ENCODE results near the gene PRKCH. TPM values are rescaled to one million over a fixed set of nuclear protein-coding genes. Genes with fewer than 3 reads are reported as not detected.

PRKCH gene
- total RNA-seq, 3 donors from 2014 or later: 27.0 to 41.3 (median 34.0) TPM

- H3K27ac ChIP-seq: no peak overlapping the region
These were observed 145.0 kb downstream of the PRKCH start for GRCh38 chr14:61466249-61466904.

GRCh38 chr14:61466905-61467280, 145.5 kb downstream of the PRKCH start:
- Histone ChIP-seq H3K27ac (no peak overlapping the region), H3K4me1 (peaks cover 0 to 3% of the 10 kb centered on the region in 2 donors), H3K4me3 (no peak overlapping the region), H3K36me3 (no peaks in the 10 kb centered on the region), H3K27me3 (no peaks in the 10 kb centered on the region), H3K9me3 (no peaks in the 10 kb centered on the region)
- intact Hi-C loops (cut with DNase I; ENCODE audit: low total_unique reads): loop anchor here (10.0 kb wide), 2 partner anchors 268 to 368 kb away; no protein-coding TSS in a partner anchor
- TF ChIP-seq POLR2A (IDR thresholded peaks at IDR 0.05) (no peak), CTCF (IDR thresholded peaks at IDR 0.05) (no peak), POLR2AphosphoS5 (IDR thresholded peaks at IDR 0.05) (no peak)
- DNase-seq (ENCODE audit: low spot score in 2 of 2): no peak

More at GRCh38 chr14:61466249-61466904, 145.0 kb downstream of the PRKCH start:
- no peaks in the 10 kb centered on the region for H3K27me3 ChIP-seq
- no peak overlapping the region for H3K4me3 ChIP-seq
- H3K4me1 ChIP-seq: no peaks in the 10 kb centered on the region
- H3K36me3 ChIP-seq: no peaks in the 10 kb centered on the region
- TF ChIP-seq CTCF (IDR thresholded peaks at IDR 0.05) (no peak), POLR2AphosphoS5 (IDR thresholded peaks at IDR 0.05) (peak in 2 of 3 donors; percentile 28 to 78)
- intact Hi-C loops (cut with DNase I; ENCODE audit: low total_unique reads): loop anchor here (10.0 kb wide), 2 partner anchors 268 to 368 kb away; no protein-coding TSS in a partner anchor
- no peak for DNase-seq (ENCODE audit: low spot score in 2 of 2)
- H3K9me3 ChIP-seq: no peaks in the 10 kb centered on the region

- intact Hi-C loops (cut with DNase I; ENCODE audit: low total_unique reads): loop anchor here (10.0 kb wide), 2 partner anchors 268 to 368 kb away; no protein-coding TSS in a partner anchor
- no peaks in the 10 kb centered on the region for H3K27me3 ChIP-seq
- TF ChIP-seq POLR2A (IDR thresholded peaks at IDR 0.05) (no peak), CTCF (IDR thresholded peaks at IDR 0.05) (no peak), POLR2AphosphoS5 (IDR thresholded peaks at IDR 0.05) (no peak)
- no peaks in the 10 kb centered on the region for H3K9me3 ChIP-seq
- no peaks in the 10 kb centered on the region for H3K36me3 ChIP-seq
- H3K4me3 ChIP-seq: no peak overlapping the region
- DNase-seq (ENCODE audit: low spot score in 2 of 2): no peak
- H3K27ac ChIP-seq: no peak overlapping the region
- peaks cover 0 to 6% of the 10 kb centered on the region in 2 donors for H3K4me1 ChIP-seq
These were observed 145.9 kb downstream of the PRKCH start for GRCh38 chr14:61467296-61467695.

- intact Hi-C loops (cut with DNase I; ENCODE audit: low total_unique reads): loop anchor here (10.0 kb wide), 2 partner anchors 267 to 367 kb away; no protein-coding TSS in a partner anchor
- H3K27me3 ChIP-seq: no peaks in the 10 kb centered on the region
- H3K36me3 ChIP-seq: no peaks in the 10 kb centered on the region
- DNase-seq (ENCODE audit: low spot score in 2 of 2): no peak
- H3K27ac ChIP-seq: no peak overlapping the region
- no peaks in the 10 kb centered on the region for H3K9me3 ChIP-seq
- peaks cover 0 to 6% of the 10 kb centered on the region in 2 donors for H3K4me1 ChIP-seq
- no peak for TF ChIP-seq POLR2A (IDR thresholded peaks at IDR 0.05)
- TF ChIP-seq POLR2AphosphoS5 (IDR thresholded peaks at IDR 0.05): no peak
- TF ChIP-seq CTCF (IDR thresholded peaks at IDR 0.05): no peak
- H3K4me3 ChIP-seq: no peak overlapping the region
These were observed 146.9 kb downstream of the PRKCH start for GRCh38 chr14:61468063-61468825.

- Histone ChIP-seq H3K27me3 (no peaks in the 10 kb centered on the region), H3K27ac (no peak overlapping the region), H3K4me1 (peaks cover 0 to 6% of the 10 kb centered on the region in 2 donors), H3K9me3 (no peaks in the 10 kb centered on the region), H3K36me3 (no peaks in the 10 kb centered on the region), H3K4me3 (no peak overlapping the region)
- intact Hi-C loops (cut with DNase I; ENCODE audit: low total_unique reads): loop anchor here (1.0 to 10.0 kb wide), 4 partner anchors 41 to 365 kb away; no protein-coding TSS in a partner anchor
- no peak for DNase-seq (ENCODE audit: low spot score in 2 of 2)
- TF ChIP-seq POLR2AphosphoS5 (IDR thresholded peaks at IDR 0.05) (no peak), CTCF (IDR thresholded peaks at IDR 0.05) (no peak), POLR2A (IDR thresholded peaks at IDR 0.05) (no peak)
These were observed 148.4 kb downstream of the PRKCH start for GRCh38 chr14:61469781-61470180.

Data from breast epithelium (tissue), 4 donors.